ENCODE results near the gene REV1. TPM values are rescaled to one million over a fixed set of nuclear protein-coding genes. Genes with fewer than 3 reads are reported as not detected.

REV1 gene
- total and polyA plus RNA-seq, 4 donors: 4.0 to 37.7 (median 16.2) TPM

DNA sequence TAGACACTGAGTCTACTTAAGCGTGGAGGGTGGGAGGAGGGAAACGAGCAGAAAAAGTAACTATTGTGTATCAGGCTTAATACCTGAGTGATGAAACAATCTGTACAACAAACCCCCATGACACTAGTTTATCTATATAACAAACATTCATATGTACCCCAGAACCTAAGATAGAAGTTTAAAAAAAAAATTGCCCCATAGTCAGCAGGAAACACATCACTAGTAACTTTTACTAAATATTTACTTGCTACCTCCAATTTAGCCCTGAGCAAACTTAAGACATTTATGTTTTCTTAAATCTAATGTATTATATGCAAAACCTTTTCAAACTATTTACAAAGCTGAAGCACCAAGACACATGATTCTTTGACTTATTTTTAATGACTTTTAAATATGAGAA lies 5.6 kb downstream of the REV1 start:
- no peak overlapping the region for H3K4me3 ChIP-seq (ENCODE audit: low read depth in 1 of 3, low read length in 3 of 3)
- no peak for DNase-seq (ENCODE audit: low spot score)
- H3K27ac ChIP-seq (ENCODE audit: low read depth in 1 of 2, low read length in 2 of 2): no peak overlapping the region
- H3K9ac ChIP-seq (ENCODE audit: low read depth in 1 of 2, low read length in 2 of 2): no peak overlapping the region
- no peak for TF ChIP-seq SP1 (IDR thresholded peaks at IDR 0.05)
- no peak for TF ChIP-seq HNF4A (conservative IDR thresholded peaks at IDR 0.05)
- TF ChIP-seq, protein P1, sequence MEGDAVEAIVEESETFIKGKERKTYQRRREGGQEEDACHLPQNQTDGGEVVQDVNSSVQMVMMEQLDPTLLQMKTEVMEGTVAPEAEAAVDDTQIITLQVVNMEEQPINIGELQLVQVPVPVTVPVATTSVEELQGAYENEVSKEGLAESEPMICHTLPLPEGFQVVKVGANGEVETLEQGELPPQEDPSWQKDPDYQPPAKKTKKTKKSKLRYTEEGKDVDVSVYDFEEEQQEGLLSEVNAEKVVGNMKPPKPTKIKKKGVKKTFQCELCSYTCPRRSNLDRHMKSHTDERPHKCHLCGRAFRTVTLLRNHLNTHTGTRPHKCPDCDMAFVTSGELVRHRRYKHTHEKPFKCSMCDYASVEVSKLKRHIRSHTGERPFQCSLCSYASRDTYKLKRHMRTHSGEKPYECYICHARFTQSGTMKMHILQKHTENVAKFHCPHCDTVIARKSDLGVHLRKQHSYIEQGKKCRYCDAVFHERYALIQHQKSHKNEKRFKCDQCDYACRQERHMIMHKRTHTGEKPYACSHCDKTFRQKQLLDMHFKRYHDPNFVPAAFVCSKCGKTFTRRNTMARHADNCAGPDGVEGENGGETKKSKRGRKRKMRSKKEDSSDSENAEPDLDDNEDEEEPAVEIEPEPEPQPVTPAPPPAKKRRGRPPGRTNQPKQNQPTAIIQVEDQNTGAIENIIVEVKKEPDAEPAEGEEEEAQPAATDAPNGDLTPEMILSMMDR (IDR thresholded peaks at IDR 0.05; ENCODE audit: low read depth, low read length, missing input control): no peak
- no peak for TF ChIP-seq NR2F2 (IDR thresholded peaks at IDR 0.05)
- no peak for TF ChIP-seq FOXA2 (IDR thresholded peaks at IDR 0.05)
- TF ChIP-seq, protein P2, sequence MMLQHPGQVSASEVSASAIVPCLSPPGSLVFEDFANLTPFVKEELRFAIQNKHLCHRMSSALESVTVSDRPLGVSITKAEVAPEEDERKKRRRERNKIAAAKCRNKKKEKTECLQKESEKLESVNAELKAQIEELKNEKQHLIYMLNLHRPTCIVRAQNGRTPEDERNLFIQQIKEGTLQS (IDR thresholded peaks at IDR 0.05): no peak
- no peak for TF ChIP-seq FOXA1 (IDR thresholded peaks at IDR 0.05)
- TF ChIP-seq GABPA (IDR thresholded peaks at IDR 0.05 in 1 of 2, conservative IDR thresholded peaks at IDR 0.05 in 1 of 2): no peak
- no peak for TF ChIP-seq JUND (IDR thresholded peaks at IDR 0.05)
- TF ChIP-seq, protein P3, sequence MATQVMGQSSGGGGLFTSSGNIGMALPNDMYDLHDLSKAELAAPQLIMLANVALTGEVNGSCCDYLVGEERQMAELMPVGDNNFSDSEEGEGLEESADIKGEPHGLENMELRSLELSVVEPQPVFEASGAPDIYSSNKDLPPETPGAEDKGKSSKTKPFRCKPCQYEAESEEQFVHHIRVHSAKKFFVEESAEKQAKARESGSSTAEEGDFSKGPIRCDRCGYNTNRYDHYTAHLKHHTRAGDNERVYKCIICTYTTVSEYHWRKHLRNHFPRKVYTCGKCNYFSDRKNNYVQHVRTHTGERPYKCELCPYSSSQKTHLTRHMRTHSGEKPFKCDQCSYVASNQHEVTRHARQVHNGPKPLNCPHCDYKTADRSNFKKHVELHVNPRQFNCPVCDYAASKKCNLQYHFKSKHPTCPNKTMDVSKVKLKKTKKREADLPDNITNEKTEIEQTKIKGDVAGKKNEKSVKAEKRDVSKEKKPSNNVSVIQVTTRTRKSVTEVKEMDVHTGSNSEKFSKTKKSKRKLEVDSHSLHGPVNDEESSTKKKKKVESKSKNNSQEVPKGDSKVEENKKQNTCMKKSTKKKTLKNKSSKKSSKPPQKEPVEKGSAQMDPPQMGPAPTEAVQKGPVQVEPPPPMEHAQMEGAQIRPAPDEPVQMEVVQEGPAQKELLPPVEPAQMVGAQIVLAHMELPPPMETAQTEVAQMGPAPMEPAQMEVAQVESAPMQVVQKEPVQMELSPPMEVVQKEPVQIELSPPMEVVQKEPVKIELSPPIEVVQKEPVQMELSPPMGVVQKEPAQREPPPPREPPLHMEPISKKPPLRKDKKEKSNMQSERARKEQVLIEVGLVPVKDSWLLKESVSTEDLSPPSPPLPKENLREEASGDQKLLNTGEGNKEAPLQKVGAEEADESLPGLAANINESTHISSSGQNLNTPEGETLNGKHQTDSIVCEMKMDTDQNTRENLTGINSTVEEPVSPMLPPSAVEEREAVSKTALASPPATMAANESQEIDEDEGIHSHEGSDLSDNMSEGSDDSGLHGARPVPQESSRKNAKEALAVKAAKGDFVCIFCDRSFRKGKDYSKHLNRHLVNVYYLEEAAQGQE (IDR thresholded peaks at IDR 0.05): no peak
- TF ChIP-seq TAF1 (conservative IDR thresholded peaks at IDR 0.05): no peak
- TF ChIP-seq HNF4G (IDR thresholded peaks at IDR 0.05): no peak
- TF ChIP-seq, protein P4, sequence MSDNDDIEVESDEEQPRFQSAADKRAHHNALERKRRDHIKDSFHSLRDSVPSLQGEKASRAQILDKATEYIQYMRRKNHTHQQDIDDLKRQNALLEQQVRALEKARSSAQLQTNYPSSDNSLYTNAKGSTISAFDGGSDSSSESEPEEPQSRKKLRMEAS (IDR thresholded peaks at IDR 0.05): no peak
- peaks cover 8 to 12% (median 9%) of the 10 kb centered on the region in 4 donors for H3K4me1 ChIP-seq (ENCODE audit: control insufficient read depth in 4 of 4, insufficient read depth in 4 of 4, low read length in 3 of 4)
- H3K36me3 ChIP-seq (ENCODE audit: control insufficient read depth in 4 of 4, insufficient read depth in 3 of 4, low read depth in 1 of 4, low read length in 3 of 4): no peaks in the 10 kb centered on the region
- H3K9me3 ChIP-seq (ENCODE audit: control insufficient read depth in 4 of 4, low read length in 3 of 4): no peaks in the 10 kb centered on the region
- WGBS: 90% methylated on average over 2 of the region's 2 CpGs
- H3K27me3 ChIP-seq (ENCODE audit: control insufficient read depth in 4 of 4, insufficient read depth in 4 of 4, low read length in 3 of 4): no peaks in the 10 kb centered on the region

DNA sequence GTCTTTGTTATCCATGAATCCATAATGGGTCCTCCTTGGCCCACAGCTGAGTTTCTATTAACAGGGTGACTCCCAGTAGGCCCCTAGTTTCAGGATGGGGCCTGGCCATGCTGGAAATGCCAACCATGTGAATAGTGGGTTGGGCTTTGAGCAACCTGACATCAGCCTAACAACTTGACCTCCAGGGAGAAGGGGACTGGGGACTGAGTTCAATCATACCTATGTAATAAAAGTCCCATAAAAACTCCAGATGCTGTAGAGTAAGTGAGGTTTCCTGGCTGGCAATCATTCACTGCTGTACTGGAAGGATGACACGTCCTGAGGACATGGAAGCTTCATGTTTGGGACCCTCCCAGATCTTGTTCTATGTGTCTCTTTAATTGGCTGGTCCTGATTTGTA lies 7.9 kb downstream of the REV1 start:
- Histone ChIP-seq H3K27me3 (ENCODE audit: control insufficient read depth in 4 of 4, insufficient read depth in 4 of 4, low read length in 3 of 4) (no peaks in the 10 kb centered on the region), H3K9me3 (ENCODE audit: control insufficient read depth in 4 of 4, low read length in 3 of 4) (no peaks in the 10 kb centered on the region), H3K9ac (ENCODE audit: low read depth in 1 of 2, low read length in 2 of 2) (no peak overlapping the region), H3K4me1 (ENCODE audit: control insufficient read depth in 4 of 4, insufficient read depth in 4 of 4, low read length in 3 of 4) (peaks cover 14 to 22% (median 17%) of the 10 kb centered on the region in 4 donors), H3K27ac (ENCODE audit: low read depth in 1 of 2, low read length in 2 of 2) (no peak overlapping the region), H3K4me3 (ENCODE audit: low read depth in 1 of 3, low read length in 3 of 3) (no peak overlapping the region), H3K36me3 (ENCODE audit: control insufficient read depth in 4 of 4, insufficient read depth in 3 of 4, low read depth in 1 of 4, low read length in 3 of 4) (no peaks in the 10 kb centered on the region)
- 63% methylated on average over 1 of the region's 1 CpG for WGBS
- DNase-seq (ENCODE audit: low spot score): no peak
- TF ChIP-seq JUND (IDR thresholded peaks at IDR 0.05) (no peak), EGR1 (IDR thresholded peaks at IDR 0.05; ENCODE audit: low read depth in 2 of 2) (no peak), YY1 (IDR thresholded peaks at IDR 0.05) (no peak), FOXA1 (IDR thresholded peaks at IDR 0.05) (no peak), GABPA (IDR thresholded peaks at IDR 0.05 in 1 of 2, conservative IDR thresholded peaks at IDR 0.05 in 1 of 2) (no peak), FOXA2 (IDR thresholded peaks at IDR 0.05) (no peak), RXRA (IDR thresholded peaks at IDR 0.05) (no peak), RAD21 (IDR thresholded peaks at IDR 0.05) (no peak), TAF1 (conservative IDR thresholded peaks at IDR 0.05) (no peak), HNF4A (conservative IDR thresholded peaks at IDR 0.05) (no peak), SP1 (IDR thresholded peaks at IDR 0.05) (no peak), NR2F2 (IDR thresholded peaks at IDR 0.05) (no peak)
- TF ChIP-seq, protein P1 (IDR thresholded peaks at IDR 0.05; ENCODE audit: low read depth, low read length, missing input control): no peak
- TF ChIP-seq, protein P2 (IDR thresholded peaks at IDR 0.05): no peak
- TF ChIP-seq, protein P4 (IDR thresholded peaks at IDR 0.05): no peak
- TF ChIP-seq, protein P5, sequence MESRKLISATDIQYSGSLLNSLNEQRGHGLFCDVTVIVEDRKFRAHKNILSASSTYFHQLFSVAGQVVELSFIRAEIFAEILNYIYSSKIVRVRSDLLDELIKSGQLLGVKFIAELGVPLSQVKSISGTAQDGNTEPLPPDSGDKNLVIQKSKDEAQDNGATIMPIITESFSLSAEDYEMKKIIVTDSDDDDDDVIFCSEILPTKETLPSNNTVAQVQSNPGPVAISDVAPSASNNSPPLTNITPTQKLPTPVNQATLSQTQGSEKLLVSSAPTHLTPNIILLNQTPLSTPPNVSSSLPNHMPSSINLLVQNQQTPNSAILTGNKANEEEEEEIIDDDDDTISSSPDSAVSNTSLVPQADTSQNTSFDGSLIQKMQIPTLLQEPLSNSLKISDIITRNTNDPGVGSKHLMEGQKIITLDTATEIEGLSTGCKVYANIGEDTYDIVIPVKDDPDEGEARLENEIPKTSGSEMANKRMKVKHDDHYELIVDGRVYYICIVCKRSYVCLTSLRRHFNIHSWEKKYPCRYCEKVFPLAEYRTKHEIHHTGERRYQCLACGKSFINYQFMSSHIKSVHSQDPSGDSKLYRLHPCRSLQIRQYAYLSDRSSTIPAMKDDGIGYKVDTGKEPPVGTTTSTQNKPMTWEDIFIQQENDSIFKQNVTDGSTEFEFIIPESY (IDR thresholded peaks at IDR 0.05): no peak

Measured in liver (tissue), 9 donors.